Measurements from ENCODE around the gene ARPC5. TPM values are rescaled to one million over a fixed set of nuclear protein-coding genes. Genes with fewer than 3 reads are reported as not detected.

The ARPC5 gene
- total RNA-seq, 3 donors from 2014 or later (not counting 1 experiment from before 2014, with no cell fraction given) = 103 to 120 (median 113) TPM

- WGBS (ENCODE audit: insufficient coverage) = 96% methylated on average over 1 of the region's 1 CpG
- Mint-ChIP-seq H3K27me3 (ENCODE audit: low read depth in 2 of 2) (no peaks in the 10 kb centered on the region), H3K9me3 (no peaks in the 10 kb centered on the region), H3K4me3 (no peak overlapping the region), H3K4me1 (peaks cover 0 to 5% of the 10 kb centered on the region in 2 donors), H3K36me3 (no peaks in the 10 kb centered on the region), H3K27ac (no peak overlapping the region)
- TF ChIP-seq, protein P1, sequence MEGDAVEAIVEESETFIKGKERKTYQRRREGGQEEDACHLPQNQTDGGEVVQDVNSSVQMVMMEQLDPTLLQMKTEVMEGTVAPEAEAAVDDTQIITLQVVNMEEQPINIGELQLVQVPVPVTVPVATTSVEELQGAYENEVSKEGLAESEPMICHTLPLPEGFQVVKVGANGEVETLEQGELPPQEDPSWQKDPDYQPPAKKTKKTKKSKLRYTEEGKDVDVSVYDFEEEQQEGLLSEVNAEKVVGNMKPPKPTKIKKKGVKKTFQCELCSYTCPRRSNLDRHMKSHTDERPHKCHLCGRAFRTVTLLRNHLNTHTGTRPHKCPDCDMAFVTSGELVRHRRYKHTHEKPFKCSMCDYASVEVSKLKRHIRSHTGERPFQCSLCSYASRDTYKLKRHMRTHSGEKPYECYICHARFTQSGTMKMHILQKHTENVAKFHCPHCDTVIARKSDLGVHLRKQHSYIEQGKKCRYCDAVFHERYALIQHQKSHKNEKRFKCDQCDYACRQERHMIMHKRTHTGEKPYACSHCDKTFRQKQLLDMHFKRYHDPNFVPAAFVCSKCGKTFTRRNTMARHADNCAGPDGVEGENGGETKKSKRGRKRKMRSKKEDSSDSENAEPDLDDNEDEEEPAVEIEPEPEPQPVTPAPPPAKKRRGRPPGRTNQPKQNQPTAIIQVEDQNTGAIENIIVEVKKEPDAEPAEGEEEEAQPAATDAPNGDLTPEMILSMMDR (IDR thresholded peaks at IDR 0.05) = no peak
- H3K27me3 ChIP-seq (ENCODE audit: control insufficient read depth, insufficient read depth, low read length) = no peaks in the 10 kb centered on the region
- H3K27ac ChIP-seq (ENCODE audit: low read length) = no peak overlapping the region
- no peak for DNase-seq
- H3K9me3 ChIP-seq (ENCODE audit: control insufficient read depth, insufficient read depth, low read length) = no peaks in the 10 kb centered on the region
- intact Hi-C loops (cut with micrococcal nuclease) = no loop called here
- H3K4me3 ChIP-seq (ENCODE audit: low read length) = no peak overlapping the region
- peaks cover 24% of the 10 kb centered on the region for H3K4me1 ChIP-seq (ENCODE audit: control insufficient read depth, insufficient read depth, low read length)
- ATAC-seq = no peak
- H3K36me3 ChIP-seq (ENCODE audit: control insufficient read depth, insufficient read depth, low read length) = no peaks in the 10 kb centered on the region
Measured at GRCh38 chr1:183586455-183586854, 49.1 kb downstream of the ARPC5 start.

DNA sequence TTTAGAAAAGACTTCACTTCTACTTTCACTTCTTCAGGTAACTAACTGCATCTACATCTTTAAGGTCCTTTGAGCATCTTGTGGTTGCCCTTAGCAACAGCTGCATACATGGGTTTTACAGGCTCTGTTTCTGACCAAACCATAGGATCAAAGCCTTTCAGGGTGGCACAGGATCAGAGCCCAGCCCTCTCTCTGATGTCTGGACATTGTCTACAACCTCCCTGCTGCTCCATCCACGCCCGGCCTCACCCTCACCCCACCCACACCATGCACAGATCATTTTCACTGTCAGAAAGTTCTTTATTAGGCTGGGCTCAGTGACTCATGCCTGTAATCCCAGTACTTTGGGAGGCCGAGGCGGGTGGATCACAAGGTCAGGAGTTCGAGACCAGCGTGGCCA is 50.5 kb downstream of the ARPC5 start:
- Mint-ChIP-seq H3K4me1 (peaks cover 6% of the 10 kb centered on the region in 2 donors), H3K27me3 (ENCODE audit: low read depth in 2 of 2) (no peaks in the 10 kb centered on the region), H3K4me3 (no peak overlapping the region), H3K27ac (no peak overlapping the region), H3K9me3 (no peaks in the 10 kb centered on the region), H3K36me3 (no peaks in the 10 kb centered on the region)
- TF ChIP-seq, protein P1 (IDR thresholded peaks at IDR 0.05) = no peak
- Histone ChIP-seq H3K27ac (ENCODE audit: low read length) (no peak overlapping the region), H3K9me3 (ENCODE audit: control insufficient read depth, insufficient read depth, low read length) (no peaks in the 10 kb centered on the region), H3K4me1 (ENCODE audit: control insufficient read depth, insufficient read depth, low read length) (peaks cover 23% of the 10 kb centered on the region), H3K4me3 (ENCODE audit: low read length) (no peak overlapping the region), H3K36me3 (ENCODE audit: control insufficient read depth, insufficient read depth, low read length) (no peaks in the 10 kb centered on the region), H3K27me3 (ENCODE audit: control insufficient read depth, insufficient read depth, low read length) (no peaks in the 10 kb centered on the region)
- DNase-seq (no peak), ATAC-seq (no peak)
- intact Hi-C loops (cut with micrococcal nuclease) = no loop called here
- WGBS (ENCODE audit: insufficient coverage) = 88% methylated on average over 6 of the region's 6 CpGs

GRCh38 chr1:183584147-183584546 is 51.4 kb downstream of the ARPC5 start:
- H3K4me3 Mint-ChIP-seq = no peak overlapping the region
- H3K9me3 Mint-ChIP-seq = no peaks in the 10 kb centered on the region
- intact Hi-C loops (cut with micrococcal nuclease) = no loop called here
- no peaks in the 10 kb centered on the region for H3K27me3 Mint-ChIP-seq (ENCODE audit: low read depth in 2 of 2)
- Histone ChIP-seq H3K36me3 (ENCODE audit: control insufficient read depth, insufficient read depth, low read length) (no peaks in the 10 kb centered on the region), H3K27me3 (ENCODE audit: control insufficient read depth, insufficient read depth, low read length) (no peaks in the 10 kb centered on the region), H3K9me3 (ENCODE audit: control insufficient read depth, insufficient read depth, low read length) (no peaks in the 10 kb centered on the region), H3K4me3 (ENCODE audit: low read length) (no peak overlapping the region), H3K4me1 (ENCODE audit: control insufficient read depth, insufficient read depth, low read length) (peaks cover 22% of the 10 kb centered on the region), H3K27ac (ENCODE audit: low read length) (no peak overlapping the region)
- ATAC-seq = no peak
- DNase-seq = no peak
- peaks cover 10% of the 10 kb centered on the region in 2 donors for H3K4me1 Mint-ChIP-seq
- 87% methylated on average over 4 of the region's 5 CpGs for WGBS (ENCODE audit: insufficient coverage)
- no peak overlapping the region for H3K27ac Mint-ChIP-seq
- no peaks in the 10 kb centered on the region for H3K36me3 Mint-ChIP-seq
- TF ChIP-seq, protein P1 (IDR thresholded peaks at IDR 0.05) = no peak

- Histone ChIP-seq H3K4me1 (ENCODE audit: control insufficient read depth, insufficient read depth, low read length) (peaks cover 20% of the 10 kb centered on the region), H3K9me3 (ENCODE audit: control insufficient read depth, insufficient read depth, low read length) (no peaks in the 10 kb centered on the region), H3K4me3 (ENCODE audit: low read length) (no peak overlapping the region), H3K36me3 (ENCODE audit: control insufficient read depth, insufficient read depth, low read length) (no peaks in the 10 kb centered on the region), H3K27me3 (ENCODE audit: control insufficient read depth, insufficient read depth, low read length) (no peaks in the 10 kb centered on the region), H3K27ac (ENCODE audit: low read length) (no peak overlapping the region)
- no peak overlapping the region for H3K27ac Mint-ChIP-seq
- H3K9me3 Mint-ChIP-seq = no peaks in the 10 kb centered on the region
- no peaks in the 10 kb centered on the region for H3K36me3 Mint-ChIP-seq
- H3K4me1 Mint-ChIP-seq = peaks cover 10% of the 10 kb centered on the region in 2 donors
- intact Hi-C loops (cut with micrococcal nuclease) = no loop called here
- H3K4me3 Mint-ChIP-seq = no peak overlapping the region
- 72% methylated on average over 5 of the region's 6 CpGs for WGBS (ENCODE audit: insufficient coverage)
- TF ChIP-seq, protein P1 (IDR thresholded peaks at IDR 0.05) = no peak
- DNase-seq (no peak), ATAC-seq (peak in 1 of 3 donors; percentile 32)
- H3K27me3 Mint-ChIP-seq (ENCODE audit: low read depth in 2 of 2) = no peaks in the 10 kb centered on the region
Measured at GRCh38 chr1:183583466-183583865, 52.1 kb downstream of the ARPC5 start.

All from natural killer cell (primary cell).